Activated T-helper 1 cell treated with anti-CD3 and anti-CD28 coated beads, Interleukin-2, amount 50 U/mL, for 16 hours (primary cell): ENCODE data around the gene PARD3B.

ENCODE experiments used
- DNase-seq, 2 donors: peaks; one replicate each; pipeline ENCODE4 v3.0.0-alpha.2; 2020; ENCODE audit warnings: low read depth in 1 of 2, low spot score in 1 of 2

The PARD3B gene

GRCh38 chr2:205439621-205440020 lies 894.3 kb downstream of the PARD3B start:
- DNase-seq = no peak

GRCh38 chr2:205441524-205441923 lies 896.2 kb downstream of the PARD3B start:
- no peak for DNase-seq

GRCh38 chr2:205448189-205448588 lies 902.9 kb downstream of the PARD3B start:
- no peak for DNase-seq

- DNase-seq = no peak
Observed at GRCh38 chr2:205451901-205452512, 906.7 kb downstream of the PARD3B start.

- no peak for DNase-seq
Observed at GRCh38 chr2:205453202-205453601, 907.9 kb downstream of the PARD3B start.

- no peak for DNase-seq
Observed at GRCh38 chr2:205456682-205457081, 911.4 kb downstream of the PARD3B start.

- DNase-seq = no peak
Observed at GRCh38 chr2:205460217-205460616, 914.9 kb downstream of the PARD3B start.

- DNase-seq = no peak
Observed at GRCh38 chr2:205461169-205461568, 915.9 kb downstream of the PARD3B start.

DNA sequence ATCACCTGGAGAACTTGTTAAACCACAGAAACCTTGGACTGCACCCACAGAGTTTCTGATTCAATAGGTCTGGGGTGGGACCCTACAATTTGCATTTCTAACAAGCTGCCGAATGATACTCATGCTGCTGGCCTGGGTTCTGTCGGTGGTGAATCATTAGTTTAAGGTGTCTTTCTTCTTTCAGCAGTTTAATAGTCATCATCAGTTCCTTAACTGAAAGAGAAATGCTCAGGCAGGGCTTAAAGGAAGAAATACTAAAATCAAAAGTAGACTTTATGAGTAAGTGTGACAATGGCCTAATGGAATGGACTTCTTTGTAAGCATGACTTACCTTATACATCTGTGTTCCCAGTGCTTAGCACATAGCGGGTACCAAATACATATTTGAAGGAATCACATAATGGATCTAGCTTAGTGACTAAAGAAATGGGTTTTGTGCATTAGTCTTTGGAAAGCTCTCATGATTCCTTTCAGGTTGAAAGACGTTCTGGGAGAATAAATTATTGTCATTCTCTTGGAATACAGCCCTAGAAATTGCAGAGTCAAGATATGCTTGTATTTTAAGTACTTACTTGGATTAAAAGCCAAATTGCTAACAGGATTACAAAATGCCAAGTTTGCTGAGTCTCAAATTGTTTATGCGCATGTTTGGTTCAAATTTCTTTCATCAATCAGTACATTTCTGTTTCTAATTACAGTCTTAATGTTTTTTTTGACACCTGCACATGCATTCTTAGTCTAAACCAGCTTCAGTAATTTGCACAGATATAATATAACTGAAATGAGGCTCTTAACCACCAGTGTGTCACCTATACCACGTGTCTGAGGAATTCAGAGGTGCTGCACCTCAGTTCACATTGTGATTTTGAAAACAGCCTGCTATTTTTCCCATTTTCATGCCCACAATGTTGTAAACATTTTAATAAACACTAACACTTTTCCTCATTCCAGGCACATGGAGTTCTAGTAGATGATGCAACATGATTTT lies 916.7 kb downstream of the PARD3B start:
- DNase-seq = no peak

- DNase-seq = no peak
Observed at GRCh38 chr2:205462681-205463345, 917.5 kb downstream of the PARD3B start.

DNA sequence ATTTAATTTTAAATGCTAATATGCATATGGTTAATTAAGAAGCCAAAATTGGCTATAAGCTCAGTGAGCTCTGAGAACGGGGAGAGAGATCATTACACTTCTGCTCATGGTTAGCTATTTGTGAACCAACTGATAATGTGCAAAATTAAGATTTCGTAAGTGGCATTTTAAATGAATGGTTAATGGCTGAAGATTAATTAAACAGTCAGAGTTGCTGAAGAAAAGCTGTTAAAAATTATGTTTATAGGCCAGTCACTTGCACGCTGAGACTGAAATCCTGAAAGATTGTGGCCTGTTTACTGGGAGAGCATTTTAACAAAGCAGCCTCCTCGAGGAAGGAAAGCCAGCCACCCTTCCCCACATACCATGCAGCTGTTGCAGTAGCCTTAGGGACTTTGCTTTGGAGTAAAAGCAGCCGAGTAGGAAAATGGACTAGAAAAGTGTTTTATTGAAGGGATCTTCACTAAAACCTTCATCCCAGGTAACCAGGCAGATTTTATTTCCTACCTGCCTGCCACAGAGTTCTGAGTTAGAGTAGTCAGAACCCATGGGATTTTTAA lies 918.3 kb downstream of the PARD3B start:
- DNase-seq = no peak

DNA sequence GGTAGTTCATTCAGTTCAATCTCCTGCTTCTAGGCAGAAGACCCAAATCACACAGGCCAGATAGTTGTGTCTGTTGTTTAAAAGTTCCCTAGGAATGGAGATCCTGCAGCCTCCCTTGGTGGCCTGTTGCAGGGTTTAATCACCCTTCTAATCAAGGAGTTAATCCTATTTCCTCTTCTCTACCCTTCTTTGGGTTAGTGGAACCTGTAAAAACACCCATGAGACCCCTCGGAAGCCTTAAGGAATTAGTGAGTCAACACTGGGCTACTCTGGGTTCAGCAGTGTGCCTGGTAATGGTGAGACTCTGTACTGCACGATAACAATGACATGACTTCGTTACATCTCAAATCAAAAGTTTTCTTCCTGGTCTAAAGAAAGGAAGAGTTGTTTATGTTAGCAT lies 919.4 kb downstream of the PARD3B start:
- DNase-seq = no peak

DNA sequence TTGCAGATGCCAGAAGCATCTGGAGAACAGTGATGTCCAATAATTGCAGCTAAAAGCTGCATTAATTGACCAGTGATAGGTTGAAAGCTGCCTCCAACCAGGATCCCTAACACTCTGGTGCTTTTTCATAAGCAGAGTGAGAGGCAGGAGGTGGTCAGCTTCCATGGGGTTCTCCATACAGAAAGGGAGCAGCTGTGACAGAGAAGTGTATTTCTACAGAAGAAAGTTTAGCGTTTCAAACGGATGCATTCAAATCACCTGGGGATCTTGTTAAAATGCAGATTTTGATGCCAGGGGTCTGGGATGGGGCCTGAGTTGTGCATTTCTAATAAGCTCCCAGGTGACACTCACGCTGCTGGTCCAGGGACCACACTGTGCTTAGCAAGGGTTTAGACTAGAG lies 920.5 kb downstream of the PARD3B start:
- no peak for DNase-seq

- DNase-seq = no peak
Observed at GRCh38 chr2:205471776-205472175, 926.5 kb downstream of the PARD3B start.

DNA sequence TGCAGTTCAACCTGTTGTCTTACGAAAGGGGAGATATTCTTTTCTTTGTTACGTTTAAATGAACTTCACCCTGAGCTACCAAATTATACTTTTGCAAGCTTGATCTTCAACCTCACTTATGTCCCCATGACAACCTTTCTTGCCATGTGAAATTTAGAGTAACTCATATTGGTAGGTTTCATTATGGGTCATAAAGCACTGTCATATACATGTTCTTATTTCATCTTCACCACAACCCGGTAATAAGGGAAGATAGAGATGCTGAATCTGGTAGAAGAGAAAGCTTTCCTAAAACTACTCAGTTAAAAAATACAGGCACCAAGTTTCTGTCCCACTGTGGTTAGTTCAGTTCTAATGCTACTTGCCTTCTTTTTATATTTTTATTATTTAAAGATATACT lies 928.5 kb downstream of the PARD3B start:
- DNase-seq = no peak

- no peak for DNase-seq
Observed at GRCh38 chr2:205474741-205475415, 929.6 kb downstream of the PARD3B start.

DNA sequence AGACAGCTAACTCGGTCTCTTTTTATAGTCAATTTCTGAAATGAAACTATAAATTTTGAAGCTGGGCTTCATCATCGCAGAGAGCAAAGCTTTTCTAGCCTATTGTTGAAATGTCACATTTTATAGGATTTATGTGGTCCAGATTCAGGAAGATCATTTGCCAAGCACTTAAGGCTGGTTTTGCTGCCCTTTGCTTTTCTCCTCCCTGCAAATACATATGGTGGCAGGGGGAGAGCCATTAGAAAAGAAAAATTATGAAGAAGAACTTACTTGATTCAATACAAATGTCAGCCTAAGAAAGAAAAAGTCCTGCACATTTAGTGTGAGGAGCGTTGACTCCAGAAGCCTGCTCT lies 930.1 kb downstream of the PARD3B start:
- no peak for DNase-seq

GRCh38 chr2:205477016-205477705 lies 931.9 kb downstream of the PARD3B start:
- DNase-seq = no peak

GRCh38 chr2:205481861-205482260 lies 936.6 kb downstream of the PARD3B start:
- DNase-seq = no peak

DNA sequence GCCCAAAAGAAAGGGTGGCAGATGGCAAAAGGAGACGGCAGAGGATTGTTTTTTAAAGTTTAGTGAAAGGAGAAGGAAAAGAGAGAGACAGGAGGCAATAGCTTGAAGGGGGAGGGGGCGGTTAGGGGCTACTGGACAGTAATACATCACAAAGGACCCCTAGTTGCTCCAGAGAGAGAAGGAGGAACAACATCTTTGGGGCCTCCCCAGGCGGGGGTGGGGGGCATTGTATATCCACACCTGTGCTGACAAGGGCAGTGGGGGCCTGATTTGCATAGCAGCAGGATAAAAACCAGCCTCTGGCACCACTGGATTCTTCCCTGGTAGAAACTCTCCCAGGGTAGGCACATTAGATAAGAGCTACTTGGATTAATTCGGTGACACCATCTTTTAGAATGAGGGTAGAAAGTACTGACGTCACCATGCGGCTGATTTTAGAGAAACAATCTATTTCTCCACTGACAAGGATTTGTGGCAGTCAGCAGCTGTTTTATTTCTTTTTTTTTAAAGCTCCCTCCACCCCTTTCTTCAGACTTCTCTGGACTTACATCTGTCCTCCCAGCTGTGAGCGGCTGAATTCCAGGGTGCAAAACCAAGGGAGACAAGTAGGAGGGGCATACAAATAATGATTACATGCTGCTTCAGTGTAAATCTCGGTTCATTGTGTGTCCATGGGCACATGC lies 937.3 kb downstream of the PARD3B start:
- DNase-seq = no peak
